CD4-positive, alpha-beta T cell (primary cell): Measurements from ENCODE around the gene FILIP1L. TPM values are rescaled to one million over a fixed set of nuclear protein-coding genes. Genes with fewer than 3 reads are reported as not detected.

Experiments
- ATAC-seq: fragments of 200-7000 bp; cut with Tn5 transposase; one replicate; pipeline ENCODE4 v1.10.0; 2022; ENCODE audit warnings: mild to moderate bottlenecking; ENCODE audit not compliant: poor library complexity
- CTCF ChIA-PET: fragments of 350-600 bp; sonication (Branson Sonifier 250); formaldehyde crosslinking; loops from one replicate; lab custom pipeline; 2021; ENCODE audit warnings: antibody characterized with exemption, inconsistent platforms; lab: Charles Lee
- POLR2A ChIA-PET: fragments of 350-600 bp; sonication (Branson Sonifier 250); formaldehyde crosslinking; loops from one replicate; lab custom pipeline; 2021; ENCODE audit warnings: antibody characterized with exemption, inconsistent platforms; lab: Charles Lee
- DNase-seq, 14 experiments: peaks; one replicate each; pipeline ENCODE4 v3.0.0-alpha.2; 2013 to 2020; ENCODE audit warnings: mixed read lengths in 2 of 14
- H3K27ac ChIP-seq, 2 donors: one replicate each; pipeline versions ENCODE4 v1.5.1 to v1.7.0; 2013; ENCODE audit warnings: low read length in 2 of 2, low read depth in 1 of 2, mild to moderate bottlenecking in 1 of 2
- H3K27me3 ChIP-seq, 2 experiments: 1 replicate in 1 of 2; 2 replicates in 1 of 2; pipeline versions ENCODE4 v1.6.1 to v1.7.0; 2013; ENCODE audit warnings: low read length in 2 of 2, control low read depth in 1 of 2, mild to moderate bottlenecking in 1 of 2, moderate library complexity in 1 of 2; ENCODE audit not compliant: insufficient read depth in 2 of 2, control insufficient read depth in 1 of 2
- H3K36me3 ChIP-seq: one replicate; pipeline ENCODE4 v1.6.1; 2013; ENCODE audit warnings: low read length, control low read depth; ENCODE audit not compliant: insufficient read depth
- H3K4me1 ChIP-seq: one replicate; pipeline ENCODE4 v1.6.1; 2013; ENCODE audit warnings: low read length, control low read depth; ENCODE audit not compliant: insufficient read depth
- H3K4me3 ChIP-seq: one replicate; pipeline ENCODE4 v1.5.1; 2013; ENCODE audit warnings: mild to moderate bottlenecking, low read length, moderate library complexity
- H3K9me3 ChIP-seq, 2 experiments: 1 replicate in 1 of 2; 2 replicates in 1 of 2; pipeline versions ENCODE4 v1.6.1 to v1.7.0; 2013; ENCODE audit warnings: low read length in 2 of 2, mild to moderate bottlenecking in 2 of 2, control low read depth in 1 of 2, moderate library complexity in 1 of 2; ENCODE audit not compliant: control insufficient read depth in 1 of 2, insufficient read depth in 1 of 2
- H3K27ac Mint-ChIP-seq: one replicate; pipeline ENCODE4 v1.8.0; 2020; ENCODE audit warnings: mixed read lengths
- H3K27me3 Mint-ChIP-seq: one replicate; pipeline ENCODE4 v1.8.0; 2021; ENCODE audit warnings: mixed read lengths
- H3K36me3 Mint-ChIP-seq: one replicate; pipeline ENCODE4 v1.8.0; 2021; ENCODE audit warnings: low read depth, mixed read lengths
- H3K4me1 Mint-ChIP-seq: one replicate; pipeline ENCODE4 v1.8.0; 2021; ENCODE audit warnings: low read depth, mixed read lengths
- H3K4me3 Mint-ChIP-seq: one replicate; pipeline ENCODE4 v1.8.0; 2020; ENCODE audit warnings: mild to moderate bottlenecking, mixed read lengths
- H3K9me3 Mint-ChIP-seq: one replicate; pipeline ENCODE4 v1.8.0; 2020; ENCODE audit warnings: mixed read lengths
- intact Hi-C, 2 experiments: fragments of 100-400 bp; cut with DNase I in 1 of 2; cut with micrococcal nuclease in 1 of 2; formaldehyde crosslinking; loops; one replicate each; pipeline versions ENCODE4 v1.15.1 to v1.9.0; 2023 to 2025; cut with DNase I, micrococcal nuclease
- total RNA-seq, 174 experiments: library from RNA in 2 of 174; stranded (reverse) in 2 of 174; gene quantifications; one replicate each; pipeline ENCODE4 v1.2.3 and lab custom pipeline; 2021 to 2026
- TF ChIP-seq, protein P1 (sequence below): fragments of 200-600 bp; IDR thresholded peaks from one replicate; pipeline ENCODE4 v1.8.0; 2022; ENCODE audit warnings: antibody characterized with exemption, mild to moderate bottlenecking

Gene FILIP1L
- total RNA-seq, 2 experiments from 2014 or later, result 0.08 to 0.28 TPM

DNA sequence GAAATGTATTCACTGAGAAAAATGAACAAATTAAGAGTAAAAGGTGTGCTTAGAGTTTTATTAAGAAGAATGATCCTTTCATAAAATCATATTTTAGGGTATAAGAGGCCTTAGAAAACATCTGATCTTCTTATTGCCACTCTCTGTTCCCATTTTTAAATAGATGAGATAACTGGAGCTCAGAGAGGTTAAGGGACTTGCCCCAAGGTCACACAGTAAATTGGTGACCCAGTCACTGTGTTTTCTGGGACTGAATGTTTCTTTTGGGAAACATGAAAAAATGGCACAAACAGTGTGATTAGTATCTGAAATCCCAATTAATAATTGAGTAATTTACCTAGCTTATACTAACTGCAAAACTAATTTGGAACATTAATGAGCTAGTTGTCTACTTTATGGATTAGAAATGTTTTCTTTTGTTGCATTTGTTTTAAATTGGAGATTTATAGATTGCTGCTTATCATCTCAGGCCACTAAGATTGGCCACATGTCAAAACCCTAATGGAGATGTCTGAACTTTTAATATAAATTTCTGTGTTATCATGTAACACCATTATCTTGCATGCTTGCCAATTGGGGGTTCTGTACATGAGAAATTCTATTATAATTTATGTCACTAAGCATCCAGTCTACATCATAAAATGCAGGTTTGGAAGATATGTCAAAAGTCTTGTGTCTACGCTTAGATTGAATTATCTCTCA is 231.7 kb downstream of the FILIP1L start:
- Mint-ChIP-seq H3K9me3 (no peaks in the 10 kb centered on the region), H3K4me3 (no peak overlapping the region), H3K27me3 (no peaks in the 10 kb centered on the region), H3K36me3 (no peaks in the 10 kb centered on the region), H3K27ac (no peak overlapping the region), H3K4me1 (peaks cover 35% of the 10 kb centered on the region)
- POLR2A ChIA-PET, result no interaction called here
- no peak overlapping the region for H3K27ac ChIP-seq
- H3K27me3 ChIP-seq, result no peaks in the 10 kb centered on the region
- H3K4me3 ChIP-seq, result no peak overlapping the region
- no peaks in the 10 kb centered on the region for H3K9me3 ChIP-seq
- TF ChIP-seq, protein P1, sequence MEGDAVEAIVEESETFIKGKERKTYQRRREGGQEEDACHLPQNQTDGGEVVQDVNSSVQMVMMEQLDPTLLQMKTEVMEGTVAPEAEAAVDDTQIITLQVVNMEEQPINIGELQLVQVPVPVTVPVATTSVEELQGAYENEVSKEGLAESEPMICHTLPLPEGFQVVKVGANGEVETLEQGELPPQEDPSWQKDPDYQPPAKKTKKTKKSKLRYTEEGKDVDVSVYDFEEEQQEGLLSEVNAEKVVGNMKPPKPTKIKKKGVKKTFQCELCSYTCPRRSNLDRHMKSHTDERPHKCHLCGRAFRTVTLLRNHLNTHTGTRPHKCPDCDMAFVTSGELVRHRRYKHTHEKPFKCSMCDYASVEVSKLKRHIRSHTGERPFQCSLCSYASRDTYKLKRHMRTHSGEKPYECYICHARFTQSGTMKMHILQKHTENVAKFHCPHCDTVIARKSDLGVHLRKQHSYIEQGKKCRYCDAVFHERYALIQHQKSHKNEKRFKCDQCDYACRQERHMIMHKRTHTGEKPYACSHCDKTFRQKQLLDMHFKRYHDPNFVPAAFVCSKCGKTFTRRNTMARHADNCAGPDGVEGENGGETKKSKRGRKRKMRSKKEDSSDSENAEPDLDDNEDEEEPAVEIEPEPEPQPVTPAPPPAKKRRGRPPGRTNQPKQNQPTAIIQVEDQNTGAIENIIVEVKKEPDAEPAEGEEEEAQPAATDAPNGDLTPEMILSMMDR, result no peak
- intact Hi-C loops, result no loop called here
- DNase-seq, result no peak
- no peak for ATAC-seq
- H3K36me3 ChIP-seq, result no peaks in the 10 kb centered on the region
- peaks cover 3% of the 10 kb centered on the region for H3K4me1 ChIP-seq
- CTCF ChIA-PET, result interaction anchor here (1.2 kb wide), 1 partner anchor 51 kb away, joined by 4 read pairs; no protein-coding TSS in a partner anchor

DNA sequence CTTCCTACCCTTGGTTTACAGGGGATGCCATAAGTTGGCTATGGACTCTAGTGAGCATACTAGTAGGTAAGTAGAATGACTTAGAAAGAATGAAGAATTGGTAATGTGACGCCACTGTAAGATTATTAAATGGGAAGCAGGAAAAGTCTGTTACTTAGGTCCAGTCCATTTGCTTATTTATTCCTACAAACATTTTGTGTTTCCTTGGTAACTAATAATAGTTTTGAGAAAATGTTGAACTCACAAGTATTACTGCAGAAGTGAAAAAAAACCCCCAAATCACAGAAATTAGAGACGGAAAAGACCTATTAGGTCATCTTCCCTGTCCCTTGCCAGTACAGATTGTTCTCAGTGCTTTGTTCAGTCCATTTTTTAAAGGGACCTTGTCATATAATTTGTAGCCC is 233.2 kb downstream of the FILIP1L start:
- Mint-ChIP-seq H3K4me1 (peaks cover 46% of the 10 kb centered on the region), H3K27me3 (no peaks in the 10 kb centered on the region), H3K27ac (no peak overlapping the region), H3K36me3 (no peaks in the 10 kb centered on the region), H3K9me3 (no peaks in the 10 kb centered on the region), H3K4me3 (no peak overlapping the region)
- Histone ChIP-seq H3K4me1 (peaks cover 3% of the 10 kb centered on the region), H3K9me3 (no peaks in the 10 kb centered on the region), H3K36me3 (no peaks in the 10 kb centered on the region), H3K4me3 (no peak overlapping the region), H3K27ac (no peak overlapping the region), H3K27me3 (no peaks in the 10 kb centered on the region)
- CTCF ChIA-PET, result no interaction called here
- ATAC-seq (no peak), DNase-seq (no peak)
- TF ChIP-seq, protein P1, result no peak
- intact Hi-C loops, result no loop called here
- POLR2A ChIA-PET, result no interaction called here

DNA sequence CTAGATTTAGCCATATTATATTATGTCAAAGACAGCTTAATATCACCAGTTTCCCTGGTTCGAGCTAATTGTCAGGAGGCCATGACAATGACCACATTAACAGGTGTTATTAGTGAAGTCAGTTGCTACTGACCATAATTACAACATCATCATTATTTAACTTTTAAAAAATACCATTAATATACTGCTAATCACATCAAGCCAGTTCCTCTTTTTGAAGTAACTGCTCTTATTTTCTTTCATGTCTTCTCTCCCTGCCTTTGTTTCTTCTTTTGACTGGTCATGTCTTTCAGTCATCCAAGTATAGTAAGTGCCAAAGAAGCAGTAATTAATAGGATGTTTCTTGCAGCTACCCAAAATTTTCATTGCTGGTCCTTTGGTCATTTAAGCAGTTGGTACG is 235.0 kb downstream of the FILIP1L start:
- Mint-ChIP-seq H3K9me3 (no peaks in the 10 kb centered on the region), H3K27ac (no peak overlapping the region), H3K36me3 (no peaks in the 10 kb centered on the region), H3K4me3 (no peak overlapping the region), H3K4me1 (peaks cover 38% of the 10 kb centered on the region), H3K27me3 (no peaks in the 10 kb centered on the region)
- Histone ChIP-seq H3K4me1 (peaks cover 5% of the 10 kb centered on the region), H3K27ac (no peak overlapping the region), H3K4me3 (no peak overlapping the region), H3K36me3 (no peaks in the 10 kb centered on the region), H3K9me3 (no peaks in the 10 kb centered on the region), H3K27me3 (no peaks in the 10 kb centered on the region)
- no peak for ATAC-seq
- intact Hi-C loops, result loop anchor here in 1 of 2 experiments (5.0 kb wide), 1 partner anchor 62 kb away; the partner anchor contains the start of gene CMSS1
- TF ChIP-seq, protein P1, result no peak
- ChIA-PET CTCF (no interaction called here), POLR2A (no interaction called here)
- DNase-seq, result no peak
